Measurements from ENCODE around the gene TECPR2. TPM values are rescaled to one million over a fixed set of nuclear protein-coding genes. Genes with fewer than 3 reads are reported as not detected.

The TECPR2 gene
- total RNA-seq, 1 donor from 2014 or later = 38.1 TPM

- DNase-seq (ENCODE audit: low spot score) = no peak
Observed at GRCh38 chr14:102374264-102374663, 11.5 kb downstream of the TECPR2 start.

DNA sequence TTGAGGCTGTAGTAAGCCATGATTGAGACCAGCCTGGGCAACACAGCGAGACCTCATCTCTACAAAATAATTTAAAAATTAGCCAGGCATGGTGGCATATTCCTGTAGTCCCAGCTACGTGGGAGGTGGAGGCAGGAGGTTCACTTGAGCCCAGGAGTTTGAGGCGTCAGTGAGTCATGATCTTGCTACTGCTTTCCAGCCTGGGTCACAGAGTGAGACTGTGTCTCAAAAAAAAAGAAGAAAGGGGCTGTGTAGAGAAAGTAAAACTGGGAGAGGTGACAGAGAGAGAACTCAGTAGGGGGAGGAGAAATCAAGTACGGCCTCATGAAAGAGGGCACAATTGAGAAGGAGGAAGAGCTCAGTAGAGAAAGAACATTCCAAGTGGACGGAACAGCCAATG lies 12.4 kb downstream of the TECPR2 start:
- DNase-seq (ENCODE audit: low spot score) = no peak

- DNase-seq (ENCODE audit: low spot score) = no peak
Observed at GRCh38 chr14:102377696-102378095, 15.0 kb downstream of the TECPR2 start.

DNA sequence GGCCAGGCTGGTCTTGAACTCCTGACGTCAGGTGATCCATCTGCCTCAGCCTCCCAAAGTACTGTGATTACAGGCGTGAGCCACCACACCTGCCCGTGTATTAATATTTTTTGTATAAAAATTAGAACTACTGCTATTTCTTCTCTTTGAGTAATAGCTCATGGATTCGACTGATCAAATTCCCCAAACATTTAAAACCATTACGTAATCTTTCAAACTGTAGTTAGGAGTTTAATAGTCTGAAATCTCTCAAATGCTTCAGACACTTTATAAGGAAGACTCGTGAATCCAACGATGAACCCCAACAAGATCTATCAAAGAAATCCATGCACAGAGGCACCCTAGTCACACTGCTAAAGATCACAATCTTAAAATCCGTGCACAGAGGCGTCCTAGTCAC lies 16.1 kb downstream of the TECPR2 start:
- DNase-seq (ENCODE audit: low spot score) = no peak

GRCh38 chr14:102387086-102387485 lies 24.3 kb downstream of the TECPR2 start:
- no peak for DNase-seq (ENCODE audit: low spot score)

DNA sequence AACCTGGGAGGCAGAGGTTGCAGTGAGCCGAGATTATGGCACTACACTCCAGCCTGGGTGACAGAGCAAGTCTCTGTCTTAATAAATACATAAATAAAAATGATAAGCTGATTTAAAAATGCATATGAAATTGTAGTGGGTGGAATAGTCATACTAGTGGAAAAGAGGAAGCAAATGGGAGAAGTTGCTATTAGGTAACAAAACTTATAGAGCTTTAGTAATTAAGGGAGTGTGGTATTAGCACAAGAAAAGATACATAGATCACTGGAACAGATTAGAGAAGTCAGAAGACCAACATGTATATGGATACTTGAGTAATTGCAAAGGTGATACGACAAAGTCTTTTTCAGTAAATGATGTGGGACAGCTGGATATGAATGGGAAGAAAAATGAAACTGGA lies 26.5 kb downstream of the TECPR2 start:
- no peak for DNase-seq (ENCODE audit: low spot score)

DNA sequence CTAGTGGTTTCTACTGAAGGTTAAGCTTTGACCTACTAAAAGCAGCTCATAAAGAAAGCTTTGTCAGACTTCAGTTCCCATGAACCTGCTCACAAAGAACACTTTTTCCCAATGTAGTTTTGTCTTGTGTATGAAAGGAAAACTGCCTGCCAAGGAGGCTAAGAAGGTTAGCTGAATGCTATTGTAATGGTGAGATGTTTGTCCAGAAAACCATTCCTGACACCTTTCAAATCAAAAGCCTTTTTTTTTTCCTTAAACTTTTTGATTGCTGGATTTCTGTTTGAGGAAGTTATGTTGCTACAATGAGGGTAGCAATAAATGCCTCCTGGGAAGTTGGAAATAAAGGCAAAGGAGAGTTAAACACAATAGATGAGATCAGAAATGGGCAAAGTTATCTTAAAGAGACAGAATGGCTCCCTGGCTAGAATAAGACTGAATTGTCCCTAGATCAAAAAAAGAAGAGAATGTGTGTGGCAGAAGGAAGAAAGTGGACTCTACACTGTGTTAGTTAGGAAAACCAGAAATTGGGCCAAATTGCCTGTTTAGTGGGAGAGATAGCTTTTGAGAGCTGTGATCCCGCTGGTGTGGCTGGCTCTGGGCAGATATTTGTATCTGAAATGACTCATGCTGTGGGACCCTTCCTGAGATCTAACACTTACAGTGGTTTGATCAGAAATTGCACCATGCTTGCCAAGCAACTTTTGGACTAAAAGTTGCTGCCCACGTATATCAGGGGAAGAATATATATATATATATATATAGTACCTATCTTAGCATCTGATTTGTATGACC lies 27.5 kb downstream of the TECPR2 start:
- no peak for DNase-seq (ENCODE audit: low spot score)

DNA sequence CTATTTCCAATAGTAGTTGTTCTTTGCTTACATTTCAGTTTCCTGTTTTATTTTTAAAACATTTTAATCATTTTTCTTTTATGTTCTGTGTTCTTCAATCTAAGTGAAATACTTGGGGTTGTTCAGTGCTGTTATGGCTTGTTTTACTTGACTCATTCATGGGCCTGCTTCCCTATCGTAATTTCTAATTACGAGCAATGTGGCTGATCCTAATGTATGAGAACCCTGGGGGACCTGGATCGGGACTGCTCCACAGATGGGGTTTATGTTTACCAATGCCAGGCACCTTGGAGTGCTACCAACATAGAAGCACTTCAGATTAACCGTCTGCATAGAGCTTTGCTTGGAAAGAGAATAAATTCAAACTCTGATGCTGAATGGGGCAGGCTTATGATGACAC lies 29.8 kb downstream of the TECPR2 start:
- no peak for DNase-seq (ENCODE audit: low spot score)

- no peak for DNase-seq (ENCODE audit: low spot score)
Observed at GRCh38 chr14:102394717-102395375, 32.1 kb downstream of the TECPR2 start.

- no peak for DNase-seq (ENCODE audit: low spot score)
Observed at GRCh38 chr14:102396521-102396920, 33.8 kb downstream of the TECPR2 start.

GRCh38 chr14:102403028-102403427 lies 40.3 kb downstream of the TECPR2 start:
- no peak for DNase-seq (ENCODE audit: low spot score)

- DNase-seq (ENCODE audit: low spot score) = no peak
Observed at GRCh38 chr14:102407258-102407657, 44.5 kb downstream of the TECPR2 start.

DNA sequence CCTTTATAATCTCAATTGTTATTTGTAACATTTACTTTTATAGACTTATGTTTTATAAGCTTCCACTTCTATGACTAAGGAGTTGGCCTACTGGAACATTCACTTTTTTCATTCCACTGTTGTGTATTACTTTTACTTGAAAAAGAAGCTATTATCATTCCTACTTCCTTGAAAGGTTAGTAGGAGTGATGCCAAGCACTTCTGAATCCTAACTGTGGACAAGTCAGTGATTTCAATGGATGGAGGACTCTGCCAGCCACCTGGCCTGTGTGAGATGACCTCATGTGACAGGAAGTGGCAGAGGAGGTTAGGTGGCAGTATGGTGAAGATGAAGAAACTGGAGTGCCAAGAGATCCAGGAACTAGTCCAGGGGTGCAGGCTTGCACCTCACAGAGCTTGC lies 46.0 kb downstream of the TECPR2 start:
- no peak for DNase-seq (ENCODE audit: low spot score)

GRCh38 chr14:102415671-102416070 lies 52.9 kb downstream of the TECPR2 start:
- DNase-seq (ENCODE audit: low spot score) = no peak

GRCh38 chr14:102417001-102417431 lies 54.3 kb downstream of the TECPR2 start:
- no peak for DNase-seq (ENCODE audit: low spot score)

GRCh38 chr14:102417646-102418045 lies 54.9 kb downstream of the TECPR2 start:
- no peak for DNase-seq (ENCODE audit: low spot score)

DNA sequence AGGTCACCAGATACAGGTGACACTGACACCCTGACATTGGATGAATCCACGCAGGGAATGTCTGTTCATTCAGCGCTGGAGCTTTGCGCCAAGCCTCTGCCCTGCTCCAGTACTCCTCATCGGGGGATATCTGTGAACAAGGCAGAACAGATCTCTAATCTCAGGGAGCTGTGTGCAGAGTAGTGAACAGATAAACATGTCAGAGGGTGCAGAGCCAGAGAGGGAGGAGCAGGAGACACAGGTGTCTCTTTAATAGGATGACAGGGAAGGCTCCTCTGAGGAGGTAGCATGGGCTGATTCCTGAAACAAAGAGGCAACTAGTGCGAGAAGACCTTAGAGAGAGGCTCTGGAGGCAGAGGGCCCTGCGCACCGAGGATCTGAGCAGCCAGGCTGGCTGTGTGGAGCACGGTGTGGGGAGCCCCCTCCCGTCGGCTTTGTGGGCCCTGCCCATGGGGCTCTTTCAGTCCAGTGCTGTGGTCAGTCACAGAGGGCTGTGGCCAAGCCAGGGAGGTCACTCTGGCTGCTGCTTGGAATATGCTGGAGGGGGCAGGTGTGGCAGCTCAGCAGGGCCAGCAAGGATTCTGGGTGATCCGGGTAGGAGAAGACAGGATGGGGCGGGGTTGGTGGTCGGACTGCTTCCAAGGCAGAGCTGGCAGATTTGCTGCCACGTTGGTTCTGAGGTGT lies 55.6 kb downstream of the TECPR2 start:
- DNase-seq (ENCODE audit: low spot score) = no peak

- DNase-seq (ENCODE audit: low spot score) = no peak
Observed at GRCh38 chr14:102418853-102419240, 56.1 kb downstream of the TECPR2 start.

DNA sequence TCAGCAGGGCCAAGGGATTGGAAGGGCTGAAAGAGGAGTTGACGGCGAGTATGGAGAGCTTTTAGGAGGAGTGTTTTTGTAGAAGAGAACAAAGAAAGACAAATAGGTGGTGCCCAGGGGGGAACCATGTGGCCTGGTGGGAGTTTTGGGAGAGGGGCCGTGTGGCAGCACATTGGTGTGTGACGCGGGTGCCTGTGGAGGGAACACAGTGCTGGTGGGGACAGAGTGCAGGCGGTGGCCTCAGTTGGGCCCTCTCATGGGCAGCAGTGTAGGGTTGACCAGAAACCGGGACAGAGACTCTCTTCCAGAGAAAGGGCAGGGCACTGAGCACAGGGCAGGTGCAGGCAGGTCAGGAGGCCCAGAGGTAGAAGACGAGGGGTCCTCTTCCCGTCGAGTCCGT lies 56.5 kb downstream of the TECPR2 start:
- no peak for DNase-seq (ENCODE audit: low spot score)

GRCh38 chr14:102419716-102420115 lies 57.0 kb downstream of the TECPR2 start:
- DNase-seq (ENCODE audit: low spot score) = no peak

DNA sequence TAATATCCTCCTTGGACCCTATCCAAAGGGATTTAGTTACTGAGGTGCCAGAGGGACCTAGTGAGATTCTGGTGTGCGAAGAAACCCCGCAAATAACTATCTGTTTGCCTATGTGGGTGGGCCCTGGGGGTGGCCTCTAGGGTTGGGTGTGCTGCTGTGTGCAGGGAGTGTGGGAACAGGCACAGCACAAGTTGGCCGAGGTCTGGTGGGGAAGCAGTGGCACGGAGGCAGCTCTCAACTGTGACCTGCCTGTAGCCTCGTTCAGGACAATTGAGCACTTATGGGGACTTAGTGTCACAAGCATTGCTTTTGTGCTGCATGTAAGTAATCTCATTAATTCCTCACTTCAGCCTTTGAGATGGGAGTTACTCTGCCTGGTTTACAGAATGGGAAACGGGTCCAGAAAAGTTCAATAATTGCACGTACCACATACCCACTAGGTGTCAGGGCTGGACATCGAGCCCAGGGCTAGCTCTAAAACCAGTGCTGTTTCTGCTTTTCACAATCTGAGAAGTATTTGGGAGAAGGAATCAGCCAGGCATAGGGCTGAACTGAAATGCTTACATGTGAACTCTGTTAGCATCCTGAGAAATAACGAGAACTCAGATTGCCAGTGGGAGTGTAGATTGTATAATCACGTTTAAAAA lies 58.8 kb downstream of the TECPR2 start:
- DNase-seq (ENCODE audit: low spot score) = no peak

GRCh38 chr14:102424520-102424919 lies 61.8 kb downstream of the TECPR2 start:
- DNase-seq (ENCODE audit: low spot score) = no peak

All from mucosa of gallbladder (tissue), 1 donor.